GM19452 (cell line): ENCODE results near the gene MVB12B.
"Not testable (repeated sequence)": the region's sequence is repeated elsewhere in the genome, so short reads cannot be mapped to it uniquely, and the experiment has no call there.

Experiments used
- ATAC-seq: cut with Tn5 transposase; IDR thresholded peaks from one replicate; pipeline ENCODE4 v1.9.1; 2021; ENCODE audit not compliant: unreplicated experiment

The MVB12B gene

GRCh38 chr9:126326228-126327005, at the start of gene MVB12B:
Gene MVB12B, plus strand, starts transcription at chr9:126326829. Its CDS starts 101 bp downstream, at chr9:126326930.
- no peak for ATAC-seq

- no peak for ATAC-seq
Observed at GRCh38 chr9:126283799-126284465, 42.7 kb upstream of the MVB12B start.

- not testable (repeated sequence) for ATAC-seq
Observed at GRCh38 chr9:126285652-126286051, 41.0 kb upstream of the MVB12B start.

GRCh38 chr9:126287166-126287866, 39.3 kb upstream of the MVB12B start:
- ATAC-seq: no peak

GRCh38 chr9:126290871-126291270, 35.8 kb upstream of the MVB12B start:
- ATAC-seq: no peak

GRCh38 chr9:126291925-126292324, 34.7 kb upstream of the MVB12B start:
- no peak for ATAC-seq

- no peak for ATAC-seq
Observed at GRCh38 chr9:126292736-126293521, 33.7 kb upstream of the MVB12B start.

GRCh38 chr9:126293522-126293889, 33.1 kb upstream of the MVB12B start:
- no peak for ATAC-seq

- ATAC-seq: no peak
Observed at GRCh38 chr9:126294331-126295081, 32.1 kb upstream of the MVB12B start.

- no peak for ATAC-seq
Observed at GRCh38 chr9:126295082-126295477, 31.5 kb upstream of the MVB12B start.

- ATAC-seq: no peak
Observed at GRCh38 chr9:126295516-126295915, 31.1 kb upstream of the MVB12B start.

- ATAC-seq: no peak
Observed at GRCh38 chr9:126295936-126296600, 30.6 kb upstream of the MVB12B start.

GRCh38 chr9:126296687-126297086, 29.9 kb upstream of the MVB12B start:
- no peak for ATAC-seq

- ATAC-seq: no peak
Observed at GRCh38 chr9:126297661-126298060, 29.0 kb upstream of the MVB12B start.

- ATAC-seq: no peak
Observed at GRCh38 chr9:126298063-126298801, 28.4 kb upstream of the MVB12B start.

GRCh38 chr9:126299706-126300276, 26.8 kb upstream of the MVB12B start:
- ATAC-seq: no peak

GRCh38 chr9:126301196-126301595, 25.4 kb upstream of the MVB12B start:
- ATAC-seq: no peak

GRCh38 chr9:126301985-126302603, 24.5 kb upstream of the MVB12B start:
- no peak for ATAC-seq
